ENCODE measurements around the gene WDR33.

Gene WDR33

GRCh38 chr2:127651971-127652550, 158.9 kb downstream of the WDR33 start:
- DNase-seq: no peak

- no peak for DNase-seq
These were observed 159.6 kb downstream of the WDR33 start for GRCh38 chr2:127651381-127651809.
